SK-MEL-5 (cell line): ENCODE results near the gene TRAF5. TPM values are rescaled to one million over a fixed set of nuclear protein-coding genes. Genes with fewer than 3 reads are reported as not detected.
"Not testable (repeated sequence)": the region's sequence is repeated elsewhere in the genome, so short reads cannot be mapped to it uniquely, and the experiment has no call there.

ENCODE experiments used
- DNase-seq: peaks from one replicate; pipeline ENCODE4 v3.0.0-alpha.2; 2016; ENCODE audit warnings: low read depth, low spot score
- in situ Hi-C: cut with HindIII; loops from 2 replicates; pipeline ENCODE4 v1.10.0; 2016; ENCODE audit warnings: low sequenced_read_pairs, high pct_unique_total_duplicates, low pct_unique_long_range_greater_than_20kb
- polyA plus RNA-seq, 2 experiments: library from polyadenylated mRNA; depleted of rRNA; stranded (reverse); fragments of >200 nt; gene quantifications; 2 replicates each; pipeline ENCODE4 v1.2.3, GENCODE V29; 2015
- total RNA-seq: library from RNA; depleted of rRNA; stranded (reverse); fragments of >200 nt; shearing (Covaris generic); gene quantifications from 2 replicates; pipeline ENCODE4 v1.2.3, GENCODE V29; 2014; rRNA removed

TRAF5 gene, protein sequence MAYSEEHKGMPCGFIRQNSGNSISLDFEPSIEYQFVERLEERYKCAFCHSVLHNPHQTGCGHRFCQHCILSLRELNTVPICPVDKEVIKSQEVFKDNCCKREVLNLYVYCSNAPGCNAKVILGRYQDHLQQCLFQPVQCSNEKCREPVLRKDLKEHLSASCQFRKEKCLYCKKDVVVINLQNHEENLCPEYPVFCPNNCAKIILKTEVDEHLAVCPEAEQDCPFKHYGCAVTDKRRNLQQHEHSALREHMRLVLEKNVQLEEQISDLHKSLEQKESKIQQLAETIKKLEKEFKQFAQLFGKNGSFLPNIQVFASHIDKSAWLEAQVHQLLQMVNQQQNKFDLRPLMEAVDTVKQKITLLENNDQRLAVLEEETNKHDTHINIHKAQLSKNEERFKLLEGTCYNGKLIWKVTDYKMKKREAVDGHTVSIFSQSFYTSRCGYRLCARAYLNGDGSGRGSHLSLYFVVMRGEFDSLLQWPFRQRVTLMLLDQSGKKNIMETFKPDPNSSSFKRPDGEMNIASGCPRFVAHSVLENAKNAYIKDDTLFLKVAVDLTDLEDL
- 12.9 and 14.3 TPM in 2 replicates for total RNA-seq
- 10.3 and 12.3 TPM in 2 replicates for polyA plus RNA-seq (2015; cell fraction: cytosol; rRNA removed)
- 104 and 119 TPM in 2 replicates for polyA plus RNA-seq (2015; cell fraction: nucleus; rRNA removed)

DNA sequence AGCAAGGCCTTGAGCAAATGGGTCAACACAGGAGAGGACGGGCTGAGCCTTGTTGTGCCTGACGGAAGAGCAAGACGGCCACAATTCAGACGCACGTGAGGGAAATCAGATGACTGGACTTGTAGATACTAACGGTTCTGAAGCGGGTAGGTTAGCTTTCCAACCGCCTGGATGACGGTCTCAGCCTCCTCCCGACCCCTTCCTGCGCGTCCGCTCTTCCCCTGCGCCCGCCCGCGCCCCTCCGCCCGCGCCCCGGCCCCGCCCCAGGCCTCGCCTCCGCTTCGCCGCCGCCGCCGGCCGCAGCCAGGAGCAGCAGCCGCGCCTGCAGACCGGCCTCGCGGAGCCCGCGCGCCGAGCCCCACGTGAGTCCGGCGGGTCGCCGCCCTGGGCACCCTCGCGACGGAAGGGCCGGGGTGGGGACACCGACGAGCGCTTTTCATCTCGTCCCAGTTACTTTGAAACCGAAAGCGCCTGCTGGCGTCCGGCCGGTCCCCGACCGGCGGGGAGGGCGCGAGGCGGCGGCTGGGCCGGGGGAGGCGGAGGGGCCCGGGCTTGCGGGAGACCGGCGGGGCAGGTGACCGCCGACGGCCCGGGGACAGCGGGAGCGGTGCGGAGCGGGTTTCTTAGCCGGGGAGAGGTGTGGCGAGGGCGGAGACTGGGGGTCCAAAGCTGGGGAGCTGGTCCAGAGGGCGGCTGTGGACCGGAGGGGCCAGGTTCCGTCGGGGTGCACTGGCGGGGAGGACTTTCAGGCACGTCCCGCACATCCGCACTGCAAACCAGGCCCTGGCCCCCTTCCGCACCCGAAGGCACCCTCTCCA, at the start of gene TRAF5:
Gene TRAF5 (plus strand): TSS at position 306 of the 818 bp plus-strand sequence. CDS start 26,407 bp downstream, outside the sequence.
- peak; percentile 58 for DNase-seq
- in situ Hi-C loops: no loop called here

DNA sequence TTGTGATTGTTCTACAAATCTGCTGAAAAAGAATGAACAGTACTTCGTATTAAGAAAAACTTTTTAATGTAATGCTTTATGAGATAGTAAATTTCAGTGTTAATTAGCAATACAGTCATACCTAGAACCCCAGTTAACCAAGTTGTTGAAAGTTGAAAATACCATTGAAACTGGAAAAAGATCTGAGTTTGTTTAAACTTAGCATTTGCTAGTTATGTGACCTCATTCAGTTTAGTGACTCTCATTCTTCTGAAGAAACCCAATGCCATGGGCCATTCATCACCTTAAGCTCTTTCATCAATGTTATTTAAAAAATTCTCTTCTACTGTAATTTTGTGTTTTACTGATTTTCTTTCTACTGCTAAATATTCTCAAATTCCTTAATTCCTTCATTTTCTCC, 47.3 kb upstream of the TRAF5 start:
- in situ Hi-C loops: no loop called here
- no peak for DNase-seq

DNA sequence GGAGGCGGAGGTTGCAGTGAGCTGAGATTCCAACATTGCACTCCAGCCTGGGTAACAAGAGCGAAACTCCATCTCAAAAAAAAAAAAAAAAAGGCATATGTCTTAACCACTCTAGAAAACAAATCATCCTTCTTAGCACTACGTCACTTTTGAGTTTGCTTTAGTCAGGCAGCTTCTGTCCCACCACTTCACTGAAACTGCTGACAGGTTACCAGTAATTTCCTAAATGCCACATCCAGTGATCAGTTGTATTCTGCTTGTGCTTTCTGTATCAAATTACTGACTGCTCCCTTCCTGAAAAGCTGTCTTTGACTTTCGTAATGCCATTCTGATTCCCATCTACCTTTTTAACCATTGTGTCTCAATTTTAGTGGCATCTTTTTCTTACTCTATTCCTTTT, 45.7 kb upstream of the TRAF5 start:
- in situ Hi-C loops: no loop called here
- DNase-seq: no peak

DNA sequence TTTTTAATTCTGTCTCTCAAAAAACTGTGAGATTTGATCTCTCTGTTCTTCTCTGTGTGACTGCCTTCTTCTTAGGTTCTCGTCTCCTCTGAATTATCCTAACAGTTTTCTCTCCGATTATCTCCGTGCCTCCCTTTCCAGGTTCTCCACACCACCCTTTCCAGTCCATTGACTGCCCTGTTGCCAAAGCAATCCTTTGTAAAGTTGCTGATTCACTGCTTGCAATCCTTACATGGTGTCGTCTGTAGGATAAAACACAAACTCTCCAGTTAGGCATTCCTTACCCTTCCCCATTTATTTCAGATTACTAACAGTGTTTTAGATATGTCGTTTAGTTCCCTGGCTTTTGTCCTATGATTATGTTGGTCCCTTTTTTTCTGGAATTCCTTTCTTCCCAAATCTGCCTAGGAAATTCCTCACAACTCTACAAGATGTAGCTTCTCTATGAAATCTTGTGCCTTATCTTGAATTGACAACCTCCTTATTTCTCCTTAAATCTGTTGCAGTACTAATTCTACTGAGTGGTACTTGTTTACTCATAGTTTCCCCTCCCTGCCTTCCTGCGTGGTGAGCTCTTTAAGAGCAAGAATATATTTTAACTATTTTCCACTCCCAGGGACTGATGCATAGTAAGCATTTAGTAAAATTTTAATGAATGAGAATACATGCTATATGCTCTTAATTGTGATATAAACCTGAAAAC, 45.2 kb upstream of the TRAF5 start:
- in situ Hi-C loops: no loop called here
- DNase-seq: no peak

DNA sequence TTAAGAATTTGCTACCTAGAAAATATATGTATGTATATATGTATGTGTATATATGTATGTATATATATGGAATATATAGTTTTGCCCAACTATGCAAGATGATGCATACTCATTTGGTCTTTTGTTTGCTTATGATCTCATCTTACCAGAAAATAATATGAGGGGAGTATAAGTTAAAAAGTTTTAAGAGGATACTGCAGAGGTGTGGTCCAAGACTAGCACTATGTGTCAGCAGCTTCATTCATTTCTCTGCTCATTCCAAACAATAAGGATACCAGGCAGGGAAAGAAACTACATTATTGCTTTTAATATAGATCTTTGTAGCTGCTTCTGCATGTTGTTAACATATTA, 44.6 kb upstream of the TRAF5 start:
- in situ Hi-C loops: no loop called here
- DNase-seq: no peak

DNA sequence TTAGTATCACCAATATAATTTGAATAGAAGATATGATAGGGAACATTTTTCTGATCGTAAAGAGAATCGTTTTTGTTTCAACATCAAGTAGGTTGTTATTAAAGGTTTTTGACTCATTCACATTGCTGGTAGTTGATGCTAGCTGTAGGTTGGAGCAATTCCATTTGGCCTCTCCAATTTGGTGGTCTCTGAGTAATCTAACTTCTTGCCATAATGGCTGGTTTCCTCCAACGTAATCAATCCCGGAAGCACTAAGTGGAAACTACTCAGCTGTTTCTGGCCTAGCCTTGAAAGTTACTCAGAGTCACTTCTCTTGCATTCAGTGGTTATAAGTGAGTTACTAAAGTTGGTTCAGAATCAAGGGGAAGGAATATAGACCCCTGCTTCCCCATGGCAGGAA, 41.4 kb upstream of the TRAF5 start:
- no peak for DNase-seq
- in situ Hi-C loops: no loop called here

DNA sequence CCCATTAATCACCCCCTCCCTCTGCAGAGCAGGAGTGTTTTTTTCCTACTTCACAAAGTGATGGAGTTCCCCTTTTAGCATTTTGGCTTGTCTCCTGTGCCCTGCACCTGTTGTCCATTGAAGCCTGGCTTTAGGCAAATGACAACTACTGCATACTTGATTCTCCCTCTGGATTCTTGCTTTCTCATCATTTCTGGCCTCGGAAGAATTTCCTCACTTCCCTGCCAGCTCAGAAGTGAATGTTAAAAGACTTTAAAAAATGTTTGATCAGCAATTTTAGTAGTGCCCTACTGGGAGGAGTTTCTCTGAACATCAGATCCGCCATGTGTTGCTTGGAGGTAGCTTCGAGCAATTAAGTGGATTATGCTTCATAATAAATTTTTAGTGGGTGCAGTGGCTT, 39.4 kb upstream of the TRAF5 start:
- in situ Hi-C loops: no loop called here
- no peak for DNase-seq

DNA sequence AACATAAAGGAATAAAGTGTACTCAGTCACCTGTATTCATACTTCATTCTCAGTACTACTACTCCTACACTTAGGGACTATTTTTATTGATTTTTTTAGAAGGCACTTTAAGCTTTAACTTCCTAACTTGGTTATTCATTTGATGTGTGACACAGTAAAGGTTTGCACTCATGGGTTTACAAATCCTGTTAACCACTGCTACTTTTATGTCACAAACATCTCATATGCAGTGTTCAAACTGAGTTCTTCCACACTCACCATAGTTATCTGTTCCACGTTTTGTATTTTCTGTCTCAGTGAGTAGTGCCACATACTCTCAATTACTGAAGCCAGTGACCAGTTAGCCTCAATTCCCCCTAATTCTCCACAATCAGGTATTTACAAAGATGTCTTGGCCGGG, 34.2 kb upstream of the TRAF5 start:
- no peak for DNase-seq
- in situ Hi-C loops: no loop called here

DNA sequence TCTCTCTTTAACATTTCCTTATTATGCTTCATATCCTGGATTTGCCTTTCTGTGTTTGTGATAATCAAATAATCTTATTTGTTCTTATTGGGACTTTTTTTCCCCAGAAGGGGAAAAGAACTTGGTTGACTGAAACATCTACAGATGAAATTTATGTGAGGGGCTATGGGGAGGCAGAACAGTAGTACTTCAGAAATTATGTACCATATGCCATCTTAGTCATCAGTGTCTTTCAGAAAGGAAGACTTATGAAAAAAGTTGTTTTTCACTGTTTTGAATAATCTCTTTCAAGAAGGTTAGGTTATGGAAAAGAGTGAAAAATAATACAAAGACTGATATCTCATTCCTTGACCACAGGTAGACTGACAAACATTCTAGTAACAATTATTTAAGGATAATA, 30.2 kb upstream of the TRAF5 start:
- in situ Hi-C loops: no loop called here
- no peak for DNase-seq

DNA sequence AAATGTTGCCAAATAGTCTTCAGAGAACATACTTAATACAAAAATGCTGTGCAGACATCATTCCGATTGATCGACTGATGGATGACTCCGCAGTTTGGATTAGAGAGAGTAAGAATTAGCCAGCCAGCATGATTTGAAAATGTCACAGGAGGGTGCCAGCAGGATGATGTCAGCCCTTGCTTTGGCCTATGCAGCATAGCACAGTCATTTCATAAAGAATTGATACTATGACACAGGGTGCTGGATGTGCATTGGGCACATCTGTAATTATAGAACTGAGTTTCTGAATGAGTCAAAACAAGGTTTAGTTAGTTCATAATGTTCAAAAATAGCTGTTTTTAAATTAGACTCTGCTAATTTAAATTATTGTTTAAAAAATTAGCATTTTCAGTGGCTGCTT, 21.6 kb upstream of the TRAF5 start:
- no peak for DNase-seq
- in situ Hi-C loops: no loop called here

DNA sequence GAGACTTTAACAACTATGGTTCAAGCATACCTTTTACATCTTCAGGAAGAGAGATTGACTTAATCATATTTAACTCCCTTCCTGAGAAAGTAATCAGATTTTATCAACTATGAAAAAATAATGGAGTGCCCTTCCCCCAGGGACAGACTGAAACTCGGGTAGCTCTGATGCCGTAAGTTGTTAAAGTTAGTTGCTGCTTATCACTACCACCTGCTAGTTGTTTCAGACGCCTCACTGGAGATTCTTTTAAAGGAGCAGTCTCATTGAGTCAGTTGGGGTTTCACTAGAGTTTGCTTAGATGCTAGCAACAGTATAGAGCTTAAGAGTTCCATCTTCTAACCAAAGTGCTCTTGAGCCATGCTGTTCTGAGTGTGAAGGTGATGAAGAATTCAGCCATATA, 17.0 kb upstream of the TRAF5 start:
- no peak for DNase-seq
- in situ Hi-C loops: no loop called here

DNA sequence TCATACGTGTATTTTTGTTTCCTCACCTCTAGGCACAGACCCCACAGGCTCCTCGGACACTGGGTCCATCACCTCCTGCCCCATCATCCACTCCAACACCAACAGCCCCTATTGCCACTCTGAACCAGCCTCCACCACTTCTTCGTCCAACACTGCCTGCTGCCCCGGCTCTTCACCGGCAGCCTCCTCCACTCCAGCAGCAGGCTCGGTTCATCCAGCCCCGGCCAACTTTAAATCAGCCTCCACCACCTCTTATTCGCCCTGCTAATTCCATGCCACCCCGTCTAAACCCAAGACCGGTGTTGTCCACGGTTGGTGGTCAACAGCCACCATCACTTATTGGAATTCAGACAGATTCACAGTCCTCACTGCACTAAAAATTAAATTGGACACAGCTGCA, 13.2 kb upstream of the TRAF5 start:
- in situ Hi-C loops: no loop called here

DNA sequence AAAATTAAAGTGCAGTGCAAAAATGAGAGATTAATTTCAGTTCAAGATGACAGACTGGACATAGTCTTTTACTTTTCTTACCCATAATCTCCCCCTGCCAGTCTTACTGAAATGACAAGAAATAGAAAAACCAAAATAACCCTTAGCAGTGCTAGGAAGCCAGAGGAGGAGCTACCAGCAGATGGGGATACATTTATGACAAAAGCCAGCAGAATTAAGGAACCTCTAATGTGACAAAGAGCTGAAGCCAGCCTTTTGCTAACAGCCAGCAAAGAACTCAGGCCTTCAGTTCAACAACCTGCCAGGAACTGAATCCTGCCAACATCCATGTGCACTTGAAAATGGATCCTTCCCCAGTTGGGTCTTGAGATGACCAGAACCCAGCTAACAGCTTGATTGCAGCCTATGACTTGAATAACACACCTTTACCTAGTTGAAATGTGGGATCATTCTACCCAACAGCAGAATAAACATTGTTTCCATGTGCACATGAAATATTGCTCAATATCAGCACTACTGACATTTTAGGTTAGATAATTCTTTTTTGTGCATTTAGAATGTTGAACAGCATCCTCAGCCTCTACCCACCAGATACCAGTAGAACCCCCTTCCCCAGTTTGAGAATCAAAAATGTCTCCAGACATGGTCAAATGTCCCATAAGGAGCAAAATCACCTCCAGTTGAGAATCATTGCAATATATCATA, 7.9 kb upstream of the TRAF5 start:
- in situ Hi-C loops: no loop called here
- DNase-seq: no peak

More for the DNA sequence above, 13.2 kb upstream of the TRAF5 start:
- no peak for DNase-seq

DNA sequence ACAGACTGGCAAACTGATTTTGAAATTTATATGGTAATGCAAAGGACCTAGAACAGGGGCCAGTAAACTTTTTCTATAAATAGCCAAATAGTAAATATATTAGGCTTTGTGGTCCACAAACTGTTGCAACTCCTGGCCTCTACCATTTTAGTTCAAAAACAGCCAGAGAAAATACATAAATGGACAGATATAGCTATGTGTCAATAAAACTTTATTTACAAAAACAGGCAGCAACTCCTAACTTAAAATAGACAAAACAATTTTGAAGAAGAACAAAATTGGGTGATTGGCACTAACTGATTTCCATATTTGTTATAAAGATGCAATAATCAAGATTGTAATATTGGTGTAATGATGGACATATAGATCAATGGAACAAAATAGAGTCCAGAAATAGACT, 6.7 kb upstream of the TRAF5 start:
- no peak for DNase-seq

DNA sequence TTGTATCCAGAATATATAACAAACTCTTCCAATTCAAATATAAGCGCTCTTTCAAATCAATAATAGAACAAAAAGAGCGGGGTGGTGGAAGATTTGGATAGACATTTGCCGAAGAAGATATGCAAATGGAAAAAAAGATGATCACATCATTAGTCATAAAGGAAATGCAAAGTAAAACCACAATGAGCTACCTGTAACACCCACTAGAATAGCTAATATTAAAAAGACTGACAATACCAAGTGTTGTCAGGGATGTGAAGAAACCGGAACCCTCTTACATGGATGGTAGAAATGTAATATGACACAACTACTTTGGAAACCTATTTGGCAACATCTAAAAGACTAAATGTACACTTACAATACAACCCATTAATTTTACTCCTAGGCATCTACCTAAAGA, 5.7 kb upstream of the TRAF5 start:
- in situ Hi-C loops: no loop called here
- DNase-seq: no peak

More for the DNA sequence above, 6.7 kb upstream of the TRAF5 start:
- in situ Hi-C loops: no loop called here

DNA sequence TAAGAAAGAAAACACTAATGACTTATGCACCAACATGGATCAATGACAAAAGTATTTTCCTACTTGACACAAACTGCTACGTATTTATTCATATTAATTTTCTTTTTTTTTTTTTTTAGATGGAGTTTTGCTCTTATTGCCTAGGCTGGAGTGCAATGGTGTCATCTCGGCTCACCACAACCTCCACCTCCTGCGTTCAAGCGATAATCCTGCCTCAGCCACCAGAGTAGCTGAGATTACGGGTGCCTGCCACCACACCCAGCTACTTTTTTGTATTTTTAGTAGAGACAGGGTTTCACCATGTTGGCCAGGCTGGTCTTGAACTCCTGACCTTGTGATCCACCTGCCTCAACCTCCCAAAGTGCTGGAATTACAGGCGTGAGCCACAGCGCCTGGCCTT, 5.0 kb upstream of the TRAF5 start:
- DNase-seq, in situ Hi-C loops: not testable (repeated sequence)
